HG03342 (cell line): ENCODE data around the gene LHPP.

Experiments used
- ATAC-seq: cut with Tn5 transposase; IDR thresholded peaks from one replicate; pipeline ENCODE4 v1.9.1; 2021; ENCODE audit warnings: mild to moderate bottlenecking, moderate library complexity; ENCODE audit not compliant: unreplicated experiment

LHPP gene

DNA sequence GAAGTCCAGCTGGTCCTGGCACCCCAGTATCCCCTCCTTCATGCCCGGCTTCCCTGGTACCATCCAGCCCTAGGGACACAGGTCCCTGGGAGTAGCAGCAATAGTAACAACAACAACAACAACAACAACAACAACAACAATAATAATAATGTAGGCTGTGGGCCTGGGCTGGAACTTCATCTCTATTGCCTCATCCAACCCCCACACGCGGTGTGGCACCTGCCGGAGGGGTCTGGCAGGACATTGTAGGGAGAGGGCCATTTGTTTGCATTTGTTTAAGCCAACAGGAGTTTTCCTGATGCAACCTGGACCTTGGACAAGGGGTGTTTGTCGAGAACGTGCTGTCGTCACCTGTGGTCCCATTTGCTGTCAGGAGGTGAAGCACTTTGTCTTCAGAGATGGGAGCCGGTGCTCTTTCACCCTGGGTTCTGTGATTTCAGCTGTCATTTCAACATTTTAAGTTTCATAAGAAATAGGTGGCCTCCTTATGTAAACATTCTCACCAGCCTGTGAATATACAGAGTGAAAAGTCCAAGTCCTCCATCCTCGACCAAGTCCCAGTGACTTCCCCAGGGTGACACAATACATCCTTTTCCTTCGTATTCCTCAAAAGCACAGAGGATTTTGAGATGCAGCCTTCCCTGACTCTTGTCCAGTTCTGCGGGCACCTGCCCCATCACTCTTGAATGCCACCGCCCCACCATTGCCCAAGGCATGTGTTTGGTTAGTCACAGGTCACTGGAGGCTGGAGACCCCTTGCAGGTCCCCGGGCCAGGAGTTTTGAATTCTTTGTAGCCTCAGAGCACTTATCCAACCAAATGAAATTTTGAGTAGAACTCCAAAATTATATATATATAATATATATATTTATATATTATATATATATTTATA lies 9.2 kb downstream of the LHPP start:
- no peak for ATAC-seq

DNA sequence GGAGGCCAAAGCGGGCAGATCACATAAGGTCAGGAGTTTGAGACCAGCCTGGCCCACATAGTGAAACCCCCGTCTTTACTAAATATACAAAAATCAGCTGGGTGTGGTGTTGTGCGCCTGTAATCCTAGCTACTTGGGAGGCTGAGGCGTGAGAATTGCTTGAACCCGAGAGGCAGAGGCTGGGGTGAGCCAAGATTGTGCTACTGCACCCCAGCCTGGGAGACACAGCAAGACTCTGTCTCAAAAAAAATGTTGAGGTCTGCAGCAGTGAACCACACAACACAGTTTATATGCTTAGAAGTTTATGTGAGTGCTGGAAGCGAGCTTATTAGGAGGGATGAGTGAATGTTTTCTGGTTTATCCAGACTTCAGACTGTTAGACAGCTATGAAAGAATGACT lies 10.4 kb downstream of the LHPP start:
- ATAC-seq: no peak

DNA sequence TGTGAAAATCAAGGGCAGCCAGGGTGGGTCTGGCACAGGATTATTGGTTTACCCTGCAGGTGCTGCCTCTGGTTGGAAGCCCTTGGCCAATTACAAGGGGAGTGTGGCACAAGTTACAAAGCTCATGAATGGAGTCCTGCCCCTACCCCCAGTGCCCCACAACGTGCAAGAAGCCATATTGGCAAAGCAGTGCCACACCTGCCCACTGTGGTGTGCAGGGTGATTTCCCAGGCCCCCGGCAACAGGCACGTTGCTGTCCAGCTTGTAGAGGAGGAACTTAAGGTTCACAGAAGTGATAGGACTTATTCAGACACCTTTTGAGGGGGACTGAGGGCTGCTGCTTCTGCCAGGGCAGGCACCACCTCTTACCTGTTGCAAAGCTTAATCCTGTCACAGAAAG lies 11.4 kb downstream of the LHPP start:
- ATAC-seq: no peak

DNA sequence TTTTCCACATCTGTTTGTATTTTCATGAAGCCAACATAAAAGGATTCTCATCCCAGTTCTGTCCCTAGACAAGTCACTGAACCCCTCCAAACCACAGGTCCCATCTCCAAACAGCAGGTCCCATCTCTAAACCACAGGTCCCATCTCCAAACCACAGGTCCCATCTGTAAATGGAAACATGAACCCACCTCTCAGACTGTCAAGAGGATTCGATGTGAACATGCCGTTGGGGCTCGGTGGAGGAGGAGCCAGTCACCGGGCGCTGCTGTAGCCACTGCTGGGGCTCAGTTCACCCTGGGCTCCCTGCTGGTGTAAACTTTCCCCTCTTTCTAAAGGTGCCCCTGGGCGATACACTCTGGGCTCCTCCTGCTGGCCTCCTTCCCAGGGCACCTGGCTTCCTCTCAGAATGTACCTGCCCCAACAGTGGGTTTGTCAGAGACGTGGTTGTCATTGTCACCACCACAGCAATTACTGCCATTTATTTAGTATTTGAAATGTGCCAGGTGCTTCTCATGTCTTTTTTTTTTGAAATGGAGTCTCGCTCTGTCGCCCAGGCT lies 13.0 kb downstream of the LHPP start:
- no peak for ATAC-seq

DNA sequence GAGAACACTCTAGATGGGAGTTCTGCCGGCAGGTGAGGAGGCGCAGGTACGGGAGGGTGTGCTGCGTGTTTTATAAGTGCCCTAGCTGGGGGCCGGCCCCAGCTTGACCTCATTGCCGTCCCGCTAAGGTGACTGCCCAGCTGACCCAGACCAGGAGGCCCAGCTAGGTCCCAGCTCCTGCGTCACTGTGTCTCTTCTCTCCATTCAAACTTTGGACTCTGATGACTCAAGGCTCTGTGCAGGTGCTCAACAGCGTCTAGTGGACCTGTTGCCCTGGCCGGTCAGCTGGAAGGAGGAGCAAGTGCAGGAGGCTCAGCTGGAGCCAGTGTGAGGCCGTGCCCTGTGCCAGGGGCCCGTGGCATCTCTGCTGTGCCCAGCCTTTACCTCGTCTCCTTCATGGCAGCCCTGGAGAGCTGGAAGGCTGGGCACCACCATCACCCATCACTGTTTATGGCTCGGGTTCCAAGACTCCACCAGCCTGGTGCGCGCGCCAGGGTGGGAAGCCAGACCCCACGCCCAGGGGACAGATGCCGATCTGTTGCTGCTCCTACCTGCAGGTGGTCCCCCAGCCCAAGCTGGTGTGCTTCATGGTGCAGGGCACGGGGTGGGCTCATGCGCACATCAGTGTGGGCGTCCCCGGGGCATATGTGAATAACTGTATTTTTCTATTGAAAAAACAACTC lies 14.6 kb downstream of the LHPP start:
- ATAC-seq: no peak

DNA sequence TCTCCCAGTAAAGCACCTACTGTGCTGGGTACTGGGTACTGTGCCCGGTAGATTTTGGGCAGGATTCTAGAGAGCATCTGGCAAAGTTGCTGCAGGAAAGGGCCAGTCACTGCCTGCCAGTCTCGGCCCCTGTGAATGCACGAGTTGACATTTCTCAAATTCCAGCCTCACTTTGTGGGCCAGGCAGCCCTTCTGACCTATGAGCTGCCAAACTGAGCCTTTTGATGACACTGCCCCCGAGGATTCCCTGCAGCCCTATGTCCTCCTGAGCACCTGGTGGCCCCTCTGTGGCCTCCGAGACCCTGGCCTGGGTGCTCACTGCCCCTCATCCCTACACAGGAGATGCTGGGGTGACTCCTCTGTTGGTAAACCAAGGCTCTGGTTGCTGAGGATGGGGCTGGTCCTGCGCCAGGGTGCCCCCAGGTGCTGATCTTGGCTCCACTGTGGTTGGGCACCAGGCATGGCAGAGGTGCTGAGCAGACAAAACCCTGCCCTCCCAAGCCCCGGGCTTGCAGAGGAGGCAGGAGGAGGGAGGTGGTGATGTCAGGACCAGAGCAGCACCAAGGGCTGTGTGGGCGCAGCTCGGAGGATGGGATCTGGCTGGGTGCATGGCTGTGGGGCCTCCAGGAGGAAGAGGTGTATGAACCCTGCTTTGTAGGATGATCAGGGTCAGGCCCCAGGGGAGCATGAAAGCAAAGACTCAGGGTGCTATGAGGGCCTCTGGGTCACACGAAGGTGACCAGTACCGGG lies 16.2 kb downstream of the LHPP start:
- no peak for ATAC-seq

DNA sequence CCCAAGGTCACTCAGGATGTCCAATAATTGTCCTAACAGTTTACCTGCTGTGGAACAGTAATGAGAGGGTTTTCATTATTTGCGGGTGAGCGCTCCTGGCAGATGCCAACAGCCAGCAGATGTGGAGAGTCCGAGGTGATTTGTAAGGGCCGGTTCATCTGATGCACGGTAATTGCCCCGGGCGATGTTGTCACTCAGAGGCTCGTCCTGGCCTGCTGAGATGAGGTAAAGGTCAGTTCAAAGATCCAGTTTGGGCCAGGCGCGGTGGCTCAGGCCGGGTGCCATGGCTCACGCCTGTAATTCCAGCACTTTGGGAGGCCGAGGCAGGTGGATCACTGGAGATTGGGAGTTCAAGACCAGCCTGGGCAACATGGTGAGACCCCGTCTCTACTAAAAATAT lies 16.9 kb downstream of the LHPP start:
- no peak for ATAC-seq

DNA sequence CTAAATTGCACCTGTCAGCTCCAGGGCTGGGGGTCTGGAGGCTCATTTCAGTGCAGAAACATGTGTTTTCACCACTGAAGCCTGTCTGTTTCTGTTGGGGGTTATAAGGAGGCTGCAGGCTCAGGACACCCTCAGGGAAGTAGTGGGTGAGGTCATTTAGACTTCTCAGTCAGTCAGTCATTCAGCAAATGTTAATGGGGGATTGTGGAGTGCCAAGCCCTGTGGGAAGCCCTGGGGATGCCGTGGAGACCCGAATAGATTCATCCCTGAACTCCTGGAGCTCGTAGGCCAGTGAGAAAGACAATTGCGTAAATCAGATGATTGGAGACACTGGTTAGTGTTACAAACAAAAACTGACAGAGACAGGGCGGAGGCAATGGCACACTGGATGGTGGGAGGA lies 19.2 kb downstream of the LHPP start:
- no peak for ATAC-seq

DNA sequence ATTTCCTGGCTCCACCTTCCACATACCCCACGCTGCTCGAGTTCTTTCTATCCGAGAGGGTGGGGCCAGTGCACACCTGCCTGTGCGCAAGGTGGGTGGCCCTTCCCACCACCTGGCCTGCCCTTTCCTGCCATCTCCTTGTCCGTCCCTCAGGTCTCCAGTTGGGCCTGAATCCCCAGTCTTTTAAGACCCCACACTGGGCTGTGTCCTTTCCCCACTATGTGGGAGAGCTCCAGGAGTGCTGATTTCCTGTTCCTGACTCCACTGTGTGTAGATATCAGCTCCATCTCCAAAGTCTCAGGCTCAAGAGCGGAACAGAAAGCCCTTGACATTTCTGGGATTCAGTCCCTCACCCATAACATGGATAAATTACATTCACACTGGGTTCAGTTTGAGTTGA lies 20.1 kb downstream of the LHPP start:
- ATAC-seq: no peak

DNA sequence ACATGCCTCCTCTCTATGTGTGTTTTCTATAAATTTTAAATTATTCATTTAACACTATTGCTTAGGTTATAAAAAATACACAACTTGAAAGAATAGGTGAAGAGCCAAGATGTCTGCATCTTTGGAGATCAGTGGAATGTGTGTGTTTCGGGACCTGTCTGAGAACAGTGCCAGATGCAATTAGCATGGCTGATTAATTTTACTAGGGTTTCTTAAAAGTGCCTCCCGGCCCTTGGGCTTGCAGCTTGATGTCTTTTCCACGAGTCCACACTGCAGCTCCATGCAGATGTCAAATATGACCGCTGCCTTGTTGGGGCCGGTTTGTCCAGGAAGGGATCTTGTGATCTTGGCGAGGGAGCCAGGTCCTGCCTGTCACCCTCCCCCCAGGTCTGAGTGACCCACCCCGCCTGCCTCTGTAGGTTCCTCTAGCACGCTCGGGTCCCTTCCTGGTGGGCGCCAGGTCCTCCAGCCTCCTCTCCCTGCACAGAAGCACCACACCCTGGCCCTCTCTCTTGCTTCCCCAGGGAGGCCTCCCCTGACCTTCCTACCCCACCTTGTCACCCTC lies 20.7 kb downstream of the LHPP start:
- no peak for ATAC-seq

DNA sequence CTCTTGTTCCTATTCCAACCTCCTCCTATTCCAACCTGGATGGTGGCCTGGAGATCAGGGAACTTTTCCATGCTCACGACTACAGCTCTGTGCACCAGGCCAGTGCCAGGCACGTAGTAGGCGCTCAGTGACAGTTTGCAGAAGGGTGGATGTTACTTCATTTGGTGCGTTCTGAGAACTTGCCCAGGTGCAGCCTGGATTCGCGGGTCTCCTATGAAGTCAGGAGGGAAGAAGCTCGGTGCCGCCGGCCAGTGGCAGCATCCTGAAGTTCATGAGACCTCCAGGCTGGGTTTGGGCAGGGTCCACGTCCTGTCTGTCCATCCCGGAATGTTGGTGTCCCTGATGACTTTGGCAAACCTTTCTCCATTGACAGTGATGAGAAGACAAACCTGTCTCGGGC lies 21.3 kb downstream of the LHPP start:
- ATAC-seq: no peak

DNA sequence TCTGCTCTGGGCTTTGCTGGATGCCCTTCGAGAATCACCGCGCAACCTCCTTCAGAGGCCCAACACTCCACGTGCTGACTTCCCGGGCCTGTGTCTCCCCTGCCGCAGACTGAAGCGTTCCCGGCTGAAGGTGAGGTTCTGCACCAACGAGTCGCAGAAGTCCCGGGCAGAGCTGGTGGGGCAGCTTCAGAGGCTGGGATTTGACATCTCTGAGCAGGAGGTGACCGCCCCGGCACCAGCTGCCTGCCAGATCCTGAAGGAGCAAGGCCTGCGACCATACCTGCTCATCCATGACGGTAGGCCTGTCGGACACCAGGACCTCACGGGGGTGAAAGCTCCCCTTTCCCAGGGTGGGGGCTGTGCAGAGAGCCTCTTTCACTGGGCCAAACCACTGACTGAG lies 22.4 kb downstream of the LHPP start:
- no peak for ATAC-seq

DNA sequence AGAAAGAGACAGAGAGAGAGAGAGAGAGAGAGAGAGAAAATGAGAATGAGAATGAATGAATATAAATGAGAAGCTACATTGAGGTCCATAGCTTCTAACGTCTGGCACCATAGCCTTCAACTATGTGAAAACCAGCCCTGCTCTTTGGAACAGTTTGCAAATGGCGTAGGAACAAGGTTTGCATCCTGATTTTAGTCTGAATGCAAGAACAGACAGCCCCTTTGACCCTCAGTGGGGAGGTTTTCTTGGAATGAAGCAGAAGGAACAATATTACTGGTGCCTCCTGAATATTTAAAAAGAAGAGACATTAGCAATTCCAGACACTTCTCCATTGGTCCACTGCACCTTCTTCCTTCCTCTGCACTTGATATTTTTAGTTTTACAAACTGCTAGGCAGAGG lies 23.0 kb downstream of the LHPP start:
- ATAC-seq: no peak

DNA sequence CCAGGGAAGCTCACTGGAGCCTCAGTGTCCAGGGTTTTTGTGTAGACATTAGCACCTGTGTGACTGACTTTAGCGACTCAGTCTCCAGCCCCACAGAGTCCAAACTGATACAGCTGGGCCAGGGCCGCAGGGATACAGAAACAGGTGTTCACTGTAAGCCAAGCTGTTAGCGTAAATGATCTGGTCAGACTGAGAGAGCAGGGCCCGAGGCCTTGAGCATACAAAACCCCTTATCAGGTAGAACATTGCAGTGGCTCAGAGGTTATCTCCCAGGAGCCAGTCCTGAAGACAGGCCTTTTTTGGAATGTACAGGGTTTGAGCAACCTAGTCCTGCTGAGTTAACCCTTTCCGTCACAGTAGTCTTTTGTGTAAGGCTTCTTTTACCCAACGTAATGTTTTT lies 25.0 kb downstream of the LHPP start:
- ATAC-seq: no peak

DNA sequence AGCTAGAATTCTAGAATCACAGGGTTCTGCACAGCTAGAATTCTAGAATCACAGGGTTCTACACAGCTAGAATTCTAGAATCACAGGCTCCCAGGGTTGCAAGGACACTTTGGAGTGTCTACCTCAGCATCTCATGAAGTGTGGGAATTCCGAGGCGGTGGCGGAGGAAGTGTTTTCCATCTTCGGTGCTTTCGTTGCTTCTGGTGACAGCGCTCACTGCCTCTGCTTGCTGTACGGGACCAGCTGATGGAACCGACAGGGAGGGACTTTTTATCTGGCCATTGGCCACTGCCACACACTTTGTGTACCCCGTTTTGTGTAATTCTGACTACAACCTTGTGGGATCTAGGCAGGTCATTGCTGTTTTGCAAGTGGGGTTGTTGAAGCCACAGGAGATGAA lies 29.5 kb downstream of the LHPP start:
- ATAC-seq: no peak

DNA sequence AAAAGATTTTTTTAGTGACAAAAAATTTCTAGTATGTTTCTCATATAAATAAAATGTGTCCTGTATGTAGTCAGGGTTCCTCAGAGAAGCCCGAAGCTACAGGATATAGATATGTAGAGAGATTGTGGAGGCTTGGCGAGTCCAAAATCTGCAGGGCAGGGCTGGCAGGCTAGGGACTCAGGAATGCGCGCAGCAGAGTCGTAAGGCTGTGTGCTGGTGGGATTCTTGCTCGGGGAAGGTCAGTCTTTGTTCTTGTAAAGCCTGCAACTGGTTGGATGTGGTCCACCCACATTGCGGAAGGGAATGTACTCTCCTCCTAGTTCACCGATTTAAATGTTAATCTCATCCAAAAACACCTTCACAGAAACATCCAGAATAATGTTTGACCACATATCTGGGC lies 30.6 kb downstream of the LHPP start:
- no peak for ATAC-seq

DNA sequence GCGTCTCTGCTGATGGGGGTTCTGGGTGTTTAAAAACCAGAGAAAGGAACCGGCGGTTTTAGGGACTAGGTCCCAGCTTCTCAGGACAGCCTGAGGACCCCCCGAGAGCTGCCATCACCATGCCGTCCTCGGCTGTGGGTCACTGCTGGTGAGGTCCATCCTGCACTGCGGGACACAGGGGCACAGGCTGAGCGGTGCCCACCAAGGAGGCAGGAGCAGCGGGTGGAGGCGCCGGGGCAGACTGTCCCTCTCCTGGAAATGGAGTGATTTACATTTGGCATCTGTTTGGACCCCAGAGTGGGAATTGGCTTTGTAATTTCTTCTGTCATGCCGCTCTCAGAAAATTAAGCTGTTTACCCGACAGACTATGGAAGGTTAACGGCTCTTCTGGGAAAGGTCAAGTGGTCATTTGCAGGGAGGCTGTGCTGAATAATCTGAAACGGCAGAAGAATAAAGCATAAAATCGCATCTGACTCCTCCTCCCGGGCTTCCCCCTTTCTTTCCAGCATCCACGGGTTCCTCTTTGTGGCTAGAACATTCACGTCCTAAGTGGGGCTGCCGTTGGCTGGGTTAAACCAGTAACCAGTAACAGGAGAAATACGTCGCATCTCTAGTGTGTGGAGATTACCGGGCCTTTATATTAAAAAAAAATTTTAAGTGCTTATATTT lies 31.7 kb downstream of the LHPP start:
- no peak for ATAC-seq

DNA sequence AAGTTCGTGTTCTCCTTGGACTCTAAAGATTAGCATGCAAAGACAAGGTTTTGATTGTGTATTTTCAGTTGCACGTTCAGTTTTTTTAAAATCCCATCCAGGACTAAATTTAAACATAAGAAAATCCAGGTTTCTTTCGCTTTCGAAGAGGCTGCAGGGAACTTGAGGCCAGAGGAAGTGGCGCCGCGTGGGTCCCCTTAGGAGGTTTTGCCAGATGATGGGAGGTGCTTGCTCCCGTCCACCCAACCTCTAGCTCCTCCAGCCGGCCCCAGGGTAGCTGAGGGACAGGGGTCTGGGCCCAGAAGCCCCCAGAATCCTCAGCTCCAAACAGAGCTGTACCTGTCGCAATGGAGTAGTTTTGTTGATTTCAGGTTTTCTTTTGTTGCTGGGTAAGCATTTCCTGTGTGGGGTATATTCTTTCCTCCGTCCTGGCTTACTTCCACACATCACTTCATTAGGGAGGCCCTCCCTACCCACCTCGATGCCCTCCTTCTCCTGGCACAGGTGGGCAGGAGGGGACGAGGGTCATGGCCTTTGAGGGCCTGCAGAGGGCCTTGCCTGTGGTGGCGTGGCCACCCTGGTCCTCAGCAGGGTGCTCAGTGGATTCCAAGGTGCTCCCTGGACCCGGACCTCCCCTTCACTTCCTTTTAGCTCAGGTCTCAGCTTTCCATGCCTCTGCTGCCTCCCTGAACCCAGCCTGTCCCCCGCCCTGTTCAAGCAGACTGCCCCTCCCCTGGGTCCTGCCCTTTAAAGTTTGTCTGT lies 32.6 kb downstream of the LHPP start:
- no peak for ATAC-seq

DNA sequence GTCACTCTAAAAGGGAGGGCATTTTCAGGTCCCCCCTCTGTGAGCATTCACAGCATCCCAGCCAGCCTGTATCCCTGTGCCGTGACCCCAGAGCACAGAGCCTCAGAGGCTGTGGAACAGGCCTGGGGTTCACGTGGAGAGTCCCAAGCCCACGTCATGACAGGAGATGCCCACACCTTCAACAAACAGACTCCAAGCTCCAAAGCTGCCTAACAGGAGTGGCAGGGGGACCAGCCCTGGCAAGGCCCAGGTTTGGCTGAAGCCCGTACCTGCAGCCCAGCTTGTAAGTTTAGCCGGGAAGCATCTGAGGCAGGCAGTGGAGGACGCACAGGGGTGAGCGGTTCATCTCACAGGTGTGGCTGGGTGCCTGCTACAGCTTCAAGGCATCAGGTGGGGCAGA lies 33.5 kb downstream of the LHPP start:
- ATAC-seq: no peak

DNA sequence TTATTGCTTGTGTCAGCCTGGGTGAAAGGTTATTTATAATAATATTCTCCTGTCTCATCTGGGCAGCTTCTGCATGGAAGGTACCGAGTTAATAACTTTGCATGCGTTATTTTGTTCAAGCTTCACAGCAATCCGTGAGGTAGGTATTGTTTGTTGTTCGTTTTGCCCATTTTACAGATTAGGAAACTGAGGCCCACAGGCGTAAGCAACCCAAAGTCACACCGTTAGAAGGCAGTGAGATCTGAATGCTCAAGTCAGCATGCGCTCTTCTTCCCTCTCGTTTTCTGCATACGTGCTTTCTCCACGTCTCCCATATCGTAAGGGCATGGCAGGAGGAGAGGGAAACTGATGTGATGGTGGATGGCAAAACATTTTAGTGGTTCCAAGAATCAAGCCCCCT lies 34.1 kb downstream of the LHPP start:
- no peak for ATAC-seq
